HG02588 (cell line): ENCODE data around the gene LRP1.

Source experiments
- ATAC-seq: cut with Tn5 transposase; IDR thresholded peaks from one replicate; pipeline ENCODE4 v1.9.1; 2021; ENCODE audit warnings: mild to moderate bottlenecking, moderate library complexity; ENCODE audit not compliant: unreplicated experiment

LRP1 gene

DNA sequence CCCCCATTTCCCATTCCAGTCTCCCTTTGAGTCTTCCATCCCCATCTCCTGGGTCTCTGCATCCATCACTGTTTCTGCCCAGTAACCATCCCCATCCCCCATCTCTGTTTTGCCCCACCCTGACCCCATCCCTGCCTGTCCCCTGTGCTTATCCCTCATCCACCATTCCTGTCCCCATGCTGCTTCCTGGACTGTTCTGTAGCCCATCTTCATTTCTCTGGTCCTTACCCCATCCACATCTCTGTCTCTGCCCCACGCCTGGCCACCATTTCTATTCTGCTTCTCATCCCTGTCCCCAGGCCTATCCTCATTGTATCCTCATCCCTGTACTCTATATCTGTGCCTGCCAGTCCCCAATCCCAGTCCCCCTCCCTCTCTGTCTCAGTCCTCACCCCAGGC is 92.5 kb downstream of the LRP1 start:
- ATAC-seq: no peak

DNA sequence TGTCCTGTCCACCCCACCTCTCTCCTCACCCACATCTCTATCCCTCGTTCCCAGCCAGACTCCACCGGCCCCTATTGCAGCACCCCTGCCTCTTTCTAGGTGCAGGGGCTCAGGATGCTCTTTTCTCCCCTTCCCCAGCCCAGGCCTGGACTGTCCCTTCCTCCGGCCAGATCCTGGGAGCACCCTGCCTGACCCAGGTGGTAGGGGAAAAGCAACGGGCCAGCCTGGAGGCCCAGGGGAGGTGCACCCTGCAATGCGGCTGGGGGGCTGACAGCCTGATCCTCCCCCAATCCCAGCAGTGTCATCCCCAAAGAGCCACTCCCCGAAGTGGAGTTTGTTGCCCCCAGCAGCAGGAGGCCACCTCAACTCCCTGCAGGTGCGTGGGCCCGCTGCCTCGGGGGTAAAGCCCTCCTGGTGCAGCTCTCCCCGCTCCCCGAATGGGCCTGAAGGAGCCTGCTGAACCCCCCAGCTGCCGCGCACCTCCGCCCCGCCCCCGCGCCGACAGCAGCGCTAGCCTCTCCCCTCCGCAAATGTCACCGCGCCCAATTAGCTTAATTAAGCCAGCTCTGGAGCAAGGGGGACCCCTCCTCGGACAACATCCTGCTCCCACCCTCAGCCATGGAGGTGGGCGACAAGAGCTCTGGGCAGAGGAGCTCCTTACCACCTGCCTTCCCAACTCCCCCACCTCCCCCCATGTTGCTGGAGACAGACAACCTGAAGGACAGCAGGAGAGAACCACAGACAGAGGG is 93.1 kb downstream of the LRP1 start:
- ATAC-seq: no peak

DNA sequence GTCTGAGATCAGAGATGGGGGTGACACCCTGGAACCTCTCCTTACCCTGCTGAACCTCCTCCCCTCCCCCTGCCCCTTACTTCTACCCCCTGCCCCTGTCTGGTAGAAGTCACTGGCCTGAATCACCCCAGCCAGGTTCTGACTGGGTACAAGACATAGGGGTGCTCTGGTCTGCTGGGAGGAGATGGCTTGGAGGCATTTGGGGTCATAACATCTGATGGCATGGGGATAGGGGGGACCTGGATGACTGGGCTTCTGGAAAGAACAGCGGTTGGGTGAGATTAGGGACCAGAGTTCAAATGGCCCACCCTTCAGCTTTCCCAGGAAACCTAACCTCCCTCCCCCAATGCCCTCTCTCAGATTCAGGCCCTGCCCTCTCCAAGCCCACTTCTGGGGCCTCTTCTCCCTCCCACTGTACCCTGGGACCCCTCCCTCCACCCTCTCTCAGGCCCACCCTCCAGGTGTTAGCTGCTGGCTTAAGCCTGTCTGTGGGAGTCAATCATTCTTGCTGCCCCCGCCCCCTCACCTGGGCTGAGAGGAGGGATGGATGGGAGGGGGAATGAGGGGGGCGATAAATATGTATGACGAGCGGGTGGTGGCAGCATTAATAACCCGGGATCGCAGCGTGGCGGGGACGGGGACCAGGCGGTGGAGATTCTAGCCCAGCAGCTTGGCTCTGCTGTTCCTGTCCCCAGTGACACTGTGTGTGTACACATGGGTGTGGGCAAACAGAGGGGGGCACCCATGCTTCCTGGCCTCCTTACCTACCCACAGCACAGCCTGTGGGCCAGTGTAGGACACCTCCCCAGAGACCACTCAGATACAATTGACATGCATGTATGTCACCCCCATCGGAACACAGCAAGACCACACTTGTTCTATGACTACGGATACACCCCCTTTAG is 94.3 kb downstream of the LRP1 start:
- ATAC-seq: no peak

DNA sequence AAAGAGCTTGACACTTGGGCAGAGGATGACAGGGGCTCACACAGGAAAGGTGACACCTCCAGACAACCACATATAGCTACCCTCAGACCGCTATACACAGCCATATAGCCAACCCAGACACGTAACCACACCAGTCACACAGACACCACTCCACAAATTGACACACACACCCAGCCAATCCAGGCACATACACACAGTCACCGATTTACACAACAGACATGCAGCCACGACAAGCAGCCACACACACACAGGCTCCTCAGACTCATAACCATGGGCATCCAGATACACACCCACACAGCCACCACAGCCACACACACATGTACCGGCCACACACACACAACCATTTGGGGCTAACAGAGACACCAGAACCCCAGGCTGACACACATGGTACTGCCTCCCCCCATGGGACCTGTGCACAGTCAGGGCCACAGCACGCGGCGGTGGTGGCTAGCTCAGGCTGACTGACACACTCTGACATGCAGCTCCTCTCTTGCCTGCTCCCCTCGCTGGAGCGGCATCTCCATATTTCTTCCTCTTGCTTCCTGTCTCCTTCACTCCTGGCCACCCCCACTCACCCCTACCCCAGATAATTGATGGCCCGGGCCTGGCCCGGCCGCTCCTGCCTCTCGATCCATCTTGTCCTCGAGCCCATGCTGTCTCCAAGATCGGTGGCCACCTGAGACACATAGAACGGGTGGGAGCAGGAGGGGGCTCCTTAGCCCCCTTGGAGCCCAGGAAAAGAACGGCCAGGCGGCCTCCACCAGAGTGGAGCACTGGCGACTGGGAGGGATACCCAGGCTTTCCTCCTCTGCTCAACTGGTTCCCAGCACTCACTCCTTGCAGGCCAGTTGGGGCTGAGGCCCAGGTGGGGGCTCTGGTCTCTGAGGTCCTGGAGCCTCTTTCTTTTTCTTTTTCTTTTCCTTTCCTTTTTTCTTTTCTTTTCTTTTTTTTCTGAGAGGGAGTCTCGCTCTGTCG is 95.2 kb downstream of the LRP1 start:
- no peak for ATAC-seq

DNA sequence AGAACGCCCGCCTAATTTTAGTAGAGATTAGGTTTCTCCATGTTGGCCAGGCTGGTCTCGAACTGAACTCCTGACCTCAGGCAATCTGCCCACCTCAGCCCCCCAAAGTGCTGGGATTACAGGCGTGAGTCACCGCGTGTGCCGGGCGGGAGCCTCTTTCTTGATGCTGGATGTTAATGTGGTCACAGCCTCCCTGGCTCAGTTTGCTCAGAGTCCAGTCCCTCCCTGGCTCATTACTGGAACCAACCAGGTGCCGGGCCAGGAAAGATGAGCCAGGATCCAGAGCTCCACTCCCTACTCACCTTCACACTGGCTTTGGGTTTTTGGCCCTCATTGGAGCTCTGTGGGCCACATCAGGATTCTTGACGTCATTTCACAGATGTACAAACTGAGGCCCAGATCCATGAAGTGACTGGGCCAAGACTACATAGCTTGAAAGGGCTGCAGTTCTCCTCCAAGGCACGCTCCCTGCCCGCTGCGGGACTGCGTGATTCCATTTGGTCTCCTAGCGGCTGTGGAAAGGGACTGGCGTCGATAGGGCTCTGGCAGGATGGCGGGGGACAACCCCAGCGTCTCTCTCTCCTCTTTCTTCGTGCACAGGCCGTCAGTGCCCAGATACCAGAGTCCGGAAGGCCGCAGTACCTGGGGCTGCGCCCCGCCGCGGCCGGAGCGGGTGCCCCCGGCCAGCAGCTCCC is 96.1 kb downstream of the LRP1 start:
- no peak for ATAC-seq

DNA sequence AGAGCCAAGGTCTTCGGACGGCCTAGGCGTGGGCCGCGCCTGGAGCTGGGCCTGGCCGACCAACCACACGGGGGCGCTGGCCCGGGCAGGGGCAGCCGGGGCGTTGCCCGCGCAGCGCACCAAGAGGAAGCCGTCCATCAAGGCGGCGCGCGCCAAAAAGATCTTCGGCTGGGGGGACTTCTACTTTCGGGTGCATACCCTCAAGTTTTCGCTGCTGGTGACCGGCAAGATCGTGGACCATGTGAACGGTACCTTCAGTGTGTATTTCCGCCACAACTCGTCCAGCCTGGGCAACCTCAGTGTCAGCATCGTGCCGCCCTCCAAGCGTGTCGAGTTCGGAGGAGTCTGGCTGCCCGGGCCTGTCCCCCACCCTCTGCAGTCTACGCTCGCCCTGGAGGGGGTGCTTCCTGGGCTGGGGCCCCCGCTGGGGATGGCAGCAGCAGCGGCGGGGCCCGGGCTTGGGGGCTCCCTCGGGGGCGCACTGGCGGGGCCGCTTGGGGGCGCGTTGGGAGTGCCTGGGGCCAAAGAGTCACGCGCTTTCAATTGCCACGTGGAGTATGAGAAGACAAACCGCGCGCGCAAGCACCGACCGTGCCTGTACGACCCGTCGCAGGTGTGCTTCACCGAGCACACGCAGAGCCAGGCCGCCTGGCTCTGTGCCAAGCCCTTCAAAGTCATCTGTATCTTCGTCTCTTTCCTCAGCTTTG is 96.8 kb downstream of the LRP1 start:
- ATAC-seq: no peak

DNA sequence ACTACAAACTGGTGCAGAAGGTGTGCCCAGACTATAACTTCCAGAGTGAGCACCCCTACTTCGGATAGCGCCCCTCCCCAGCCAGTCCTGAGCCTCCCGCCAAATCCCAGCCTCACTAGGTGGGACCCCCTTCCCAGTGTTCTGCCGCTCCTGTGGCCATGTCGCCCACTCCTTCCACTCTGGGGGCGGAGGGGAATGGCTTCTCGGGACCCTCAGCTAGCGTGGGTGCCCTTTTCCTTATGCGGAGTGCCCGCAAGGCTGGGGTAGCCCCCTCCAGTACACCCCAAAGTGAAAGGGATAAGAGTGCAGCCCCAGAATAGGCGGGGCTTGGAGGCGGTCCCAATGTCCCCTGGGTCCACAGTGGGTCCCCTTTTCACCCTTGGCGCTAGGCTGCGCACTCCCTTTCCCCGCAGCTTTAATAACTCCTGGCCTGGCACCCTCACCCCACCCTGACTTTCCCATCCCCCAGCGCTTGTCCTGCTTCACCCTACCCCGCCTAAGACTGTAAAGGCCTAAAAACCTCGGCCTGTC is 97.5 kb downstream of the LRP1 start:
- no peak for ATAC-seq

DNA sequence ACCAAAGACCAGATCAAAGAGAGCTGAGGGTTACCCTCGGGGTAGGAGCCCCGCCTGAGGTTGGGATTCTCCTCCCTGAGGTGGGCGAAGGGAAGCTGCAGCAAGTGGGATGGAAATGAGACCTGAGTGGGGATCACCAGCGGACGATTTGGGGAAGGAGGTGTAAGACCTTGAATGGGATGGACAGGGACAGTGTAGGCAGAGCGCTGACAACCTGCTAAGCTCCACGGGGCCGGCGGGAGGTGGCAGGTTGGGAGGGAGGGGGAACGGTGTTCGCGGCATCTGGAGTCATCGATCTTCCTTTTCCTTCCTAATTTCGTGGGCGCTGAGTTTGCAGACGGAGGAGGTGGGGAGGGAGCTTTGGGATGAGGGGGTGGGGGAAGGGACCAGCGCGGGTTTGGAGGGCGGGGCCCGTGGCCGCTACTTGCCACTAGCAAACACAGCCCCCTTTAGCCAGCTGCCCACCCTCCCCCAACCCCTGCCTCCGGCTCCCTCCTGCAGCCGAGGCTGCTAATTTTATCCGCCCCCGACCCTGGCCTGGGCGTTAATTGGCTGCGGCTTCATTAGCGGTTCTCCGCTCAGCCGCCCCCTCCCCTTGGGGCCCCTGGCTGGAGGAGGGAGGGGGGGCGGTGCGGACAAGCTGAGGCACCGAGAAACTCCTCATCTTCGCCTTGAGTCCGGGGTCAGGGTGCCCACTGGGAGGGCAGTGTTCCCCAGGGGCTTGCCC is 98.5 kb downstream of the LRP1 start:
- no peak for ATAC-seq

DNA sequence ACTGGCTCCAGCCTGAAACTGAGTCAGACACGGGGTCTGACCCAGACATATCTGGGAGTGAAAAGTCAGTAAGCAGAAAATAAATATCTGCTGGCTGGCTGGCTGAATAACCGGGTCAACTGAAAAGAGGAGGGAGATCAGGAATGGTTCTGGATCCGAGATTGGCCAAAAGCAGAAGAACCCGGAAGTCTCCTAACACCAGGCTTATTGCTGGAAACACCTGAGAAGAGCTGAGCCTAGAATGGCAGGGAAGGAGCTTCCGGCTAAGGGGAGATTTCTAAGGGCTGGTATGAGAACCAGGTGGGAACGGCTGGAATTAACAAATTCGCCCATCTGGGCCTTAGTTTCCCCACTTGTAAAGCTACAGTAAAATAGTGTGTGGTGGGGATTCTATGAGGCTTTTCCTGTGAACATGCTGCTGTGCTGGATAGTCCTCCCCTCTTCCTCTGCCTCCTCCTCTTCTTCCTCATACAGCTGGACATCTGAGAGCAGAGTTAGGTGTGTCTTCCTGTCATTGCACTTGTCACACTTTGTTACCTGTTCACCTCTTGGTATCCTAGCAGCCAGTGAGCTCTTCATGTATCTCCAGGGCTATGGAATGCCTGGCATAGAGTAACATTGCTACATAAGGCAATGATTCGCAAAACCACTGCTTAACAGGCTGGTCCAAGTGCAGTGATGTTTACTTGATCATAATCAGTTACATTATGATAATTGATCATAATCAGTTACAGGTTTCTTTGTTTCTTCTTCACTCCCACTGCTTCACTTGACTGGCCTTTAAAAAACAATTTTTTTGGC is 99.2 kb downstream of the LRP1 start:
- no peak for ATAC-seq

DNA sequence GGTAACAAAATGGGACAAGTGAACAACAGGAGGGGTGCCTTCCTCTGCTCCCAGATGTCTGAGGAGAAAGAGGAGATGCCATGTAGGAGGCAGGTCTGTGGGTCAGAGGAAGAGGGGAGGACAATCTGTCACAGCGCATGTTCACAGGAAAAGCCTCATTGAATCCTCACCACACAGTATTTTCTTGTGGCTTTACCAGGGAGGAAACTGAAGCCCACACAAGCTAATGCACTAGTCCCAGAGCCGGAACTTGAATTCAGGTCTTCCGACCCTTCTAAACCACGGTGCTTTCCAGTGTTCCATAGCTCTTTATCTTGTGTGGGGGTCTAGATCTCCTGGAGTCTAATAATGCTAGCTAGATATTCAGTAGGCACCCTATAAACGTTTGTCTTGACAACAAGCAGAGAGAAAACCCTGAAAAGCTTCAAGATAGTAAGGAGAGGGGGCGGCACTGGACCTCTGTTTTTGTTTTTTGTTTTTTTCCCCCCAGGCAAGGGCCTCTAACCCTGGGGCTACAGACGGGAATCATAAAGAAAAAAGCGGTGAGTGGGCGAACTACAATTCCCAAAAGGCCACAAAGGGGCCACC is 100.9 kb downstream of the LRP1 start:
- ATAC-seq: no peak

DNA sequence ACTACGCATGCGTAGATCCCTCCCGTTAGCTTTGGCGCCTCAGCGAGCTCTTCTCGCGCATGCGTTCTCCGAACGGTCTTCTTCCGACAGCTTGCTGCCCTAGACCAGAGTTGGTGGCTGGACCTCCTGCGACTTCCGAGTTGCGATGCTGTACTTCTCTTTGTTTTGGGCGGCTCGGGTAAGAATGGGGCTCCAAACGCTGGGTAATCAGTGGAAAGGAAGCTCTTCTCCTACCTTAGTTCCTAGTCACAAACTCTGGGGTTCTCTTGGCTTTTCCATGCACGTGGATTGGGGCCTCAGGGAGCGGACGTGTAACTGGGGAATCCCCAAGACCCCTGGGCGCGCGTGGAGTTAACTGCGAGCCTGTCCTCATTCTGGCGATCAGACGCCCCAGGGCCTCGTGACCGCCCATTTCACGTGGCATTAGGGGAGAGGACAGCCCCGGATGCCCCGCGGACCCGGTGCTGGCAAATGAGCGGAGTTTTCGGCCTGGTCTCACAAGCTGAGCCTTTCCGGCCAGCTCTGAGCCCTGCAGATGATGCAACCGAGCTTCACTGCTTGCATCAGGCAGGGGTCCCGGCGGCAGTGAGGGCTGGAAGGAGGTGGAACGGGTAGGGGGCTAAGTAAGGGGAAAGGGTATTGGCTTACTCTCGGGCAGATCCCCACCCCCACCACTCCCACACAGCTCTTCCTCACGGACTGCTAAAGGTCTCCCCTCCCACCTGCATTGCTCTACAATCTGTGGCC is 101.5 kb downstream of the LRP1 start, which contains the start of gene SHMT2:
Gene SHMT2 (plus strand): TSS at position 78 of the 747 bp plus-strand sequence. CDS start 68 bp downstream, at position 146.
- ATAC-seq: peak; percentile 64

DNA sequence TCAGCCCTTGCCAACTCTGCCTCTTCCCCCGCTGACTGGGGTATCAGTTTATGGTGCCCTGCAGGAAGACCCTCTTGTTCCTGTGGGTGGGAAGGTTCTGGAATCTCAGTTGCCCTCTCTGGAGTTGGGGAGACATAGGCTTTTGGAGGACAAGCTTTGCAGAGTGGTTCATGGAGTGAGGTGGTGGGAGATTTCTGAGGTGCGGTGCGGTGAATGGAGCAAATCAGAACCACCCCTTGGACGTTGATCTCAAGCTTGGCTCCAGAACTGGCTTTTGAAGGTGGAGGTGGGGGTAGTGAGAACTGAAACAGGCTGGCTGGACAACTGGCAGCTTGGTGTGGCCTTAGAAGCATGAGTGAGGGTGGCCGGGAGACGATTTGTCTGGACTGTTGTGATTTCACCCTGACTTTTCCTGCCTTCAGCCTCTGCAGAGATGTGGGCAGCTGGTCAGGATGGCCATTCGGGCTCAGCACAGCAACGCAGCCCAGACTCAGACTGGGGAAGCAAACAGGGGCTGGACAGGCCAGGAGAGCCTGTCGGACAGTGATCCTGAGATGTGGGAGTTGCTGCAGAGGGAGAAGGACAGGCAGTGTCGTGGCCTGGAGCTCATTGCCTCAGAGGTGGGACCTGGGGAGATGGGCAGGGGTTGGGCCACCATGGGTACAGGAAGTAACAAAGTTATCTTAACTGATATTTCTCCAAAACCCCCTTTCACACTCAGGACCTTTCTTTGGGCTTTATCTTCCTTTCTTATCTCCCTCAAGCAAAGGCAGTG is 102.3 kb downstream of the LRP1 start:
- no peak for ATAC-seq

DNA sequence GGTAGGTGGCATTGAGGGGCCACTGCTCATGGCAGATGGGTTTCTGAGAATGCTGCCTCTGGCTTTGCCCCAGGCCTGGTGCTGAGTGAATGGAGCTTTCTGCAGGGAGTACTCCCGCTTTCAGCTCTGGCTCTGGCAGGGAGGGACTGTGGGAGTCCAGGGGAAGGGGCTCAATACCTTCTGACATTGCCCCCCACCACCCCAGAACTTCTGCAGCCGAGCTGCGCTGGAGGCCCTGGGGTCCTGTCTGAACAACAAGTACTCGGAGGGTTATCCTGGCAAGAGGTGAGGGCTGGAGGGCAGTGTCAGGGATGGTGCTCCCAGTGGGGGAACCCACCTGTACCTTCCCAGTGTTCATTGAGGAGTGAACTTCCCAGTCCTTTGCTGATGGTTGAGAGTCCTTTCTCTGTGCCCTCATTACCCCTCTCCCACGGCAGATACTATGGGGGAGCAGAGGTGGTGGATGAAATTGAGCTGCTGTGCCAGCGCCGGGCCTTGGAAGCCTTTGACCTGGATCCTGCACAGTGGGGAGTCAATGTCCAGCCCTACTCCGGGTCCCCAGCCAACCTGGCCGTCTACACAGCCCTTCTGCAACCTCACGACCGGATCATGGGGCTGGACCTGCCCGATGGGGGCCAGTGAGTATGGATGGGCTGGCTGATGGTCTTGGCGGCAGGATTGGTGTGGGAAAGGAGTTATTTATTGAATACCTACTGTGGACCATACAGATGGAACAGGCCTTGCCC is 103.2 kb downstream of the LRP1 start:
- no peak for ATAC-seq

DNA sequence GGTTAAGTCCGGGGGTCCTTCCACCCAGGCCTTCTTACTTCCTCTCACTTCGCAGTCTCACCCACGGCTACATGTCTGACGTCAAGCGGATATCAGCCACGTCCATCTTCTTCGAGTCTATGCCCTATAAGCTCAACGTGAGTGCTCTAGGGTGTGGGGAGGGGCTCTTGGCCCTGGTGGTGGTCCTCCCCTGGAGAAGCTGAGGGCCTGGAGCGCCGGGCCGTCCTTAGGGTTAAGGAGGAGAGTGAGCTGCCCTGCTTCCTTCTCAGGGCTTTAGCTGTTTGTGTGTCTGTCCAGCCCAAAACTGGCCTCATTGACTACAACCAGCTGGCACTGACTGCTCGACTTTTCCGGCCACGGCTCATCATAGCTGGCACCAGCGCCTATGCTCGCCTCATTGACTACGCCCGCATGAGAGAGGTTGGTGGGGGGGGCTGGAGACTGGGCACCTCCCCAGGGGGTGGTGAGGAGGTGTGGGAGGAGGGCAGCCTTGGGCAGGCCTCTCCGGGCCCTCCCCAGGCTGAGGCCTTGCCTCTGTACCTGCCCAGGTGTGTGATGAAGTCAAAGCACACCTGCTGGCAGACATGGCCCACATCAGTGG is 104.0 kb downstream of the LRP1 start:
- no peak for ATAC-seq
